HCT116 (cell line): ENCODE results near the gene DCP1A. TPM values are rescaled to one million over a fixed set of nuclear protein-coding genes. Genes with fewer than 3 reads are reported as not detected.

ENCODE experiments used
- ATAC-seq: fragments of 200-7000 bp; cut with Tn5 transposase; 2 replicates; pipeline ENCODE4 v1.9.1; 2020; ENCODE audit warnings: mild to moderate bottlenecking, moderate library complexity
- BruUV-seq: library from RNA; stranded (reverse); fragments of 400-500 nt; replicated peaks from 2 replicates; lab custom pipeline; 2021; lab: Mats Ljungman, UMichigan
- CTCF ChIA-PET: fragments of 300-600 bp; sonication (Branson Sonifier 250); formaldehyde crosslinking; loops from one replicate; lab custom pipeline; 2021; ENCODE audit warnings: antibody characterized with exemption; lab: Charles Lee
- POLR2A ChIA-PET: fragments of 300-600, 350-600 bp; sonication (Branson Sonifier 250); formaldehyde crosslinking; loops from one replicate; lab custom pipeline; 2021; ENCODE audit warnings: antibody characterized with exemption; lab: Charles Lee
- RAD21 ChIA-PET, 2 experiments: fragments of 300-600 bp; sonication (Branson Sonifier 250); formaldehyde crosslinking; loops; one replicate each; lab custom pipeline; 2023; ENCODE audit warnings: low total read pairs in 2 of 2; ENCODE audit not compliant: uncharacterized antibody in 2 of 2, unreplicated experiment in 2 of 2, low non-redundant PET in 1 of 2; lab: Charles Lee
- DNase-seq: peaks from one replicate; pipeline ENCODE4 v3.0.0-alpha.2; 2010; ENCODE audit warnings: low read depth, low spot score
- H2AFZ ChIP-seq: fragments of 200-600 bp; shearing (Covaris generic), sonication (generic); 2 replicates; pipeline ENCODE4 v1.6.1; 2017; ENCODE audit warnings: low read depth, mixed run types, mixed read lengths, antibody characterized with exemption, low read length; ENCODE audit not compliant: poor library complexity, severe bottlenecking
- H3K27ac ChIP-seq: 2 replicates; pipeline ENCODE4 v1.5.1; 2012; ENCODE audit warnings: low read depth, low read length
- H3K27me3 ChIP-seq: fragments of 200-600 bp; sonication (generic); 2 replicates; pipeline ENCODE4 v1.6.1; 2016; ENCODE audit warnings: mixed run types, low read length, mixed read lengths; ENCODE audit not compliant: insufficient read depth
- H3K36me3 ChIP-seq, 2 experiments: fragments of 200-500 bp in 1 of 2; fragments of 200-600 bp in 1 of 2; sonication (Bioruptor generic) in 1 of 2; sonication (generic) in 1 of 2; 2 replicates each; pipeline versions ENCODE4 v1.5.1 to v1.6.1; 2014 to 2016; ENCODE audit warnings: low read length in 2 of 2, inconsistent platforms in 1 of 2, mixed read lengths in 1 of 2, mixed run types in 1 of 2; ENCODE audit not compliant: insufficient read depth in 2 of 2, control insufficient read depth in 1 of 2
- H3K4me1 ChIP-seq, 2 experiments: fragments of 200-600 bp in 1 of 2; sonication (generic) in 1 of 2; 2 replicates each; pipeline versions ENCODE4 v1.5.1 to v1.6.1; 2012 to 2017; ENCODE audit warnings: low read length in 2 of 2, inconsistent platforms in 1 of 2, mild to moderate bottlenecking in 1 of 2, mixed read lengths in 1 of 2, mixed run types in 1 of 2, moderate library complexity in 1 of 2; ENCODE audit not compliant: insufficient read depth in 2 of 2, control insufficient read depth in 1 of 2
- H3K4me2 ChIP-seq: fragments of 200-600 bp; sonication (generic); 2 replicates; pipeline ENCODE4 v1.6.1; 2017; ENCODE audit warnings: mixed run types, low read length, mixed read lengths
- H3K4me3 ChIP-seq, 2 experiments: fragments of 200-600 bp in 1 of 2; sonication (generic) in 1 of 2; replicated peaks in 1 of 2; 2 replicates each; pipeline ENCODE4 v1.5.1; 2011 to 2016; ENCODE audit warnings: low read length in 2 of 2, control low read depth in 1 of 2, low read depth in 1 of 2, mild to moderate bottlenecking in 1 of 2, mixed read lengths in 1 of 2, mixed run types in 1 of 2
- H3K79me2 ChIP-seq: fragments of 200-600 bp; sonication (generic); 2 replicates; pipeline ENCODE4 v1.6.1; 2017; ENCODE audit warnings: mild to moderate bottlenecking, mixed run types, low read length, moderate library complexity, mixed read lengths; ENCODE audit not compliant: insufficient read depth
- H3K9ac ChIP-seq: fragments of 200-600 bp; sonication (generic); 2 replicates; pipeline ENCODE4 v1.6.1; 2016; ENCODE audit warnings: low read length, mixed read lengths
- H3K9me2 ChIP-seq: fragments of 200-600 bp; sonication (generic), shearing (Covaris generic); 2 replicates; pipeline ENCODE4 v1.6.1; 2017; ENCODE audit warnings: mixed run types, mild to moderate bottlenecking, moderate library complexity; ENCODE audit not compliant: insufficient read depth
- H3K9me3 ChIP-seq, 2 experiments: fragments of 200-500 bp in 1 of 2; fragments of 200-600 bp in 1 of 2; sonication (Bioruptor generic) in 1 of 2; sonication (generic) in 1 of 2; 2 replicates each; pipeline ENCODE4 v1.6.1; 2014 to 2017; ENCODE audit warnings: low read length in 2 of 2, mixed read lengths in 2 of 2, inconsistent platforms in 1 of 2, low read depth in 1 of 2, mild to moderate bottlenecking in 1 of 2, mixed run types in 1 of 2, moderate library complexity in 1 of 2; ENCODE audit not compliant: control insufficient read depth in 1 of 2, insufficient read depth in 1 of 2
- H4K20me1 ChIP-seq: fragments of 200-600 bp; sonication (generic), shearing (Covaris generic); 2 replicates; pipeline ENCODE4 v1.6.1; 2017; ENCODE audit warnings: mixed run types, mild to moderate bottlenecking, moderate library complexity; ENCODE audit not compliant: insufficient read depth
- CBX3 ChIP-seq: IDR thresholded peaks from 2 replicates; pipeline ENCODE4 v1.6.1; 2012; ENCODE audit warnings: low read depth
- EGR1 ChIP-seq: IDR thresholded peaks from 2 replicates; pipeline ENCODE4 v1.6.1; 2012; ENCODE audit warnings: low read depth
- EZH2phosphoT487 ChIP-seq: fragments of 200-600 bp; IDR thresholded peaks from 2 replicates; pipeline ENCODE4 v1.6.1; 2018; ENCODE audit warnings: antibody characterized with exemption, borderline replicate concordance
- JUND ChIP-seq: IDR thresholded peaks from 2 replicates; pipeline ENCODE4 v1.6.1; 2012
- POLR2A ChIP-seq: IDR thresholded peaks from 2 replicates; pipeline ENCODE4 v1.7.0; 2011; ENCODE audit warnings: borderline replicate concordance; ENCODE audit not compliant: insufficient read depth, insufficient read length; ENCODE audit errors: extremely low read depth
- SIN3A ChIP-seq: IDR thresholded peaks from 2 replicates; pipeline ENCODE4 v1.6.1; 2012; ENCODE audit warnings: low read depth
- SP1 ChIP-seq: IDR thresholded peaks from 2 replicates; pipeline ENCODE4 v1.6.1; 2012; ENCODE audit warnings: low read depth
- SRF ChIP-seq: IDR thresholded peaks from 2 replicates; pipeline ENCODE4 v1.6.1; 2012; ENCODE audit warnings: low read depth
- TCF7L2 ChIP-seq: IDR thresholded peaks from 2 replicates; pipeline ENCODE4 v1.7.0; 2011; ENCODE audit warnings: borderline replicate concordance, inconsistent platforms; ENCODE audit not compliant: insufficient read depth, insufficient read length; ENCODE audit errors: extremely low read depth
- ZFX ChIP-seq: fragments of 450-650 bp; IDR thresholded peaks from 2 replicates; pipeline ENCODE4 v1.6.1; 2017
- ZNF274 ChIP-seq: fragments of 200-500 bp; sonication (Bioruptor generic); IDR thresholded peaks from 2 replicates; pipeline ENCODE4 v1.6.1; 2014; ENCODE audit warnings: mild to moderate bottlenecking, low read depth, low read length, inconsistent platforms
- intact Hi-C: fragments of 100-400 bp; cut with micrococcal nuclease; formaldehyde crosslinking; loops from 2 replicates; pipeline ENCODE4 v1.10.0; 2022
- total RNA-seq: library from RNA; stranded (reverse); gene quantifications from one replicate; pipeline ENCODE4 v1.2.1, GENCODE V29; 2021; ENCODE audit not compliant: unreplicated experiment
- TF ChIP-seq, protein P1 (sequence below): IDR thresholded peaks from 2 replicates; pipeline ENCODE4 v1.6.1; 2012; ENCODE audit warnings: low read depth
- TF ChIP-seq, protein P2 (sequence below): IDR thresholded peaks from 2 replicates; pipeline ENCODE4 v1.6.1; 2011; ENCODE audit warnings: mild to moderate bottlenecking, low read length, moderate library complexity; ENCODE audit not compliant: insufficient replicate concordance; ENCODE audit errors: extremely low read depth
- TF ChIP-seq, protein P3 (sequence below): IDR thresholded peaks from 2 replicates; pipeline ENCODE4 v1.6.1; 2012
- TF ChIP-seq, protein P4 (sequence below): IDR thresholded peaks from 2 replicates; pipeline ENCODE4 v1.6.1; 2012

DCP1A gene
- total RNA-seq, 1 experiment from 2014 or later, result 33.2 TPM

DNA sequence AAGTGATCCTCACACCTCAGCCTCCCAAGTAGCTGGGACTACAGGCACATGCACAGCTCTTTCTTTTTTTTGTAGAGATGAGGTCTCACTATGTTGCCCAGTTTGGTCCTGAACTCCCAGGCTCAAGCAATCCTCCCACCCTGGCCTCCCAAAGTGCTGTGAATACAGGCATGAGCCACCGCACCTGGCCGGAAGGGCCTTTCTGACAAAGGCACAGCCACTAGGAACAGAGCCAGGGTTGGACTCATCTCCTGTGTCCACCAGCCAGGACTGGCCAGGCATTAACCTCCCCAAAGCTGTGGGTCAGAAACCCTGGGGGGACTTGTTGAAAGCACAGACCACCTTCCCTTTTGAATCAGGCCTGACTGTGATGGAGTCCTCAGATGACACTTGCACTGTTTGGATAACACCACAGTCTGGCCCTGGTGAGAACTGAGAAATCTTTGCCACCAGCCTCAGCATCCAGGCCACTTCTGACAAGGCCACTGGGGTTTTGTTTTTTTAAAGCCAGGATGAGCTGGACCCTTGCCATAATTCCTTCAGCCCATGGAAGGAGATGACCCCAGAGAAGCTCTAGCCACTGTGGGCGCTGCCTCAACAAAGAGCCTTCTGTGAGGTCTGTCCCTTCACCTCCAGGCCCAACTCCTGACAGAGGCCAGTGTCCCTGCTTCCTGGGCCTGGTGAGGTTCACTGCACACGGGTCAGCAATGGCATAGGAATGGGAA is 96.3 kb downstream of the DCP1A start:
- Histone ChIP-seq H2AFZ (no peak overlapping the region), H3K27me3 (no peaks in the 10 kb centered on the region), H3K4me1 (peaks cover 25 to 69% of the 10 kb centered on the region in 2 experiments), H3K36me3 (peaks cover 2 to 30% of the 10 kb centered on the region in 2 experiments; a peak in 1 of 4 replicates), H3K9me2 (no peaks in the 10 kb centered on the region), H3K9me3 (no peaks in the 10 kb centered on the region), H3K9ac (peak overlapping the region; percentile 14; the same call in 1 of the 2 replicates), H3K4me3 (no peak overlapping the region), H3K4me2 (no peak overlapping the region), H3K27ac (no peak overlapping the region; the same call in 1 of the 2 replicates), H4K20me1 (peaks cover 35% of the 10 kb centered on the region), H3K79me2 (peaks cover 97% of the 10 kb centered on the region)
- intact Hi-C loops, result no loop called here
- ChIA-PET POLR2A (interaction anchor here (1.6 kb wide), 1 partner anchor 14 kb away, joined by 4 read pairs; no protein-coding TSS in a partner anchor), RAD21 (no interaction called here), CTCF (no interaction called here)
- ATAC-seq, result no peak
- DNase-seq, result no peak
- BruUV-seq, result no TSS peak
- TF ChIP-seq JUND (no peak), SRF (no peak), EGR1 (no peak), SIN3A (no peak), CBX3 (no peak), ZFX (no peak), SP1 (no peak), ZNF274 (no peak), POLR2A (no peak), EZH2phosphoT487 (no peak), TCF7L2 (no peak)
- TF ChIP-seq, protein P1, sequence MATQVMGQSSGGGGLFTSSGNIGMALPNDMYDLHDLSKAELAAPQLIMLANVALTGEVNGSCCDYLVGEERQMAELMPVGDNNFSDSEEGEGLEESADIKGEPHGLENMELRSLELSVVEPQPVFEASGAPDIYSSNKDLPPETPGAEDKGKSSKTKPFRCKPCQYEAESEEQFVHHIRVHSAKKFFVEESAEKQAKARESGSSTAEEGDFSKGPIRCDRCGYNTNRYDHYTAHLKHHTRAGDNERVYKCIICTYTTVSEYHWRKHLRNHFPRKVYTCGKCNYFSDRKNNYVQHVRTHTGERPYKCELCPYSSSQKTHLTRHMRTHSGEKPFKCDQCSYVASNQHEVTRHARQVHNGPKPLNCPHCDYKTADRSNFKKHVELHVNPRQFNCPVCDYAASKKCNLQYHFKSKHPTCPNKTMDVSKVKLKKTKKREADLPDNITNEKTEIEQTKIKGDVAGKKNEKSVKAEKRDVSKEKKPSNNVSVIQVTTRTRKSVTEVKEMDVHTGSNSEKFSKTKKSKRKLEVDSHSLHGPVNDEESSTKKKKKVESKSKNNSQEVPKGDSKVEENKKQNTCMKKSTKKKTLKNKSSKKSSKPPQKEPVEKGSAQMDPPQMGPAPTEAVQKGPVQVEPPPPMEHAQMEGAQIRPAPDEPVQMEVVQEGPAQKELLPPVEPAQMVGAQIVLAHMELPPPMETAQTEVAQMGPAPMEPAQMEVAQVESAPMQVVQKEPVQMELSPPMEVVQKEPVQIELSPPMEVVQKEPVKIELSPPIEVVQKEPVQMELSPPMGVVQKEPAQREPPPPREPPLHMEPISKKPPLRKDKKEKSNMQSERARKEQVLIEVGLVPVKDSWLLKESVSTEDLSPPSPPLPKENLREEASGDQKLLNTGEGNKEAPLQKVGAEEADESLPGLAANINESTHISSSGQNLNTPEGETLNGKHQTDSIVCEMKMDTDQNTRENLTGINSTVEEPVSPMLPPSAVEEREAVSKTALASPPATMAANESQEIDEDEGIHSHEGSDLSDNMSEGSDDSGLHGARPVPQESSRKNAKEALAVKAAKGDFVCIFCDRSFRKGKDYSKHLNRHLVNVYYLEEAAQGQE, result no peak
- TF ChIP-seq, protein P2, sequence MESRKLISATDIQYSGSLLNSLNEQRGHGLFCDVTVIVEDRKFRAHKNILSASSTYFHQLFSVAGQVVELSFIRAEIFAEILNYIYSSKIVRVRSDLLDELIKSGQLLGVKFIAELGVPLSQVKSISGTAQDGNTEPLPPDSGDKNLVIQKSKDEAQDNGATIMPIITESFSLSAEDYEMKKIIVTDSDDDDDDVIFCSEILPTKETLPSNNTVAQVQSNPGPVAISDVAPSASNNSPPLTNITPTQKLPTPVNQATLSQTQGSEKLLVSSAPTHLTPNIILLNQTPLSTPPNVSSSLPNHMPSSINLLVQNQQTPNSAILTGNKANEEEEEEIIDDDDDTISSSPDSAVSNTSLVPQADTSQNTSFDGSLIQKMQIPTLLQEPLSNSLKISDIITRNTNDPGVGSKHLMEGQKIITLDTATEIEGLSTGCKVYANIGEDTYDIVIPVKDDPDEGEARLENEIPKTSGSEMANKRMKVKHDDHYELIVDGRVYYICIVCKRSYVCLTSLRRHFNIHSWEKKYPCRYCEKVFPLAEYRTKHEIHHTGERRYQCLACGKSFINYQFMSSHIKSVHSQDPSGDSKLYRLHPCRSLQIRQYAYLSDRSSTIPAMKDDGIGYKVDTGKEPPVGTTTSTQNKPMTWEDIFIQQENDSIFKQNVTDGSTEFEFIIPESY, result no peak
- TF ChIP-seq, protein P3, sequence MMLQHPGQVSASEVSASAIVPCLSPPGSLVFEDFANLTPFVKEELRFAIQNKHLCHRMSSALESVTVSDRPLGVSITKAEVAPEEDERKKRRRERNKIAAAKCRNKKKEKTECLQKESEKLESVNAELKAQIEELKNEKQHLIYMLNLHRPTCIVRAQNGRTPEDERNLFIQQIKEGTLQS, result no peak
- TF ChIP-seq, protein P4, sequence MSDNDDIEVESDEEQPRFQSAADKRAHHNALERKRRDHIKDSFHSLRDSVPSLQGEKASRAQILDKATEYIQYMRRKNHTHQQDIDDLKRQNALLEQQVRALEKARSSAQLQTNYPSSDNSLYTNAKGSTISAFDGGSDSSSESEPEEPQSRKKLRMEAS, result no peak
